ENCODE measurements around the gene LDHA. TPM values are rescaled to one million over a fixed set of nuclear protein-coding genes. Genes with fewer than 3 reads are reported as not detected.

The LDHA gene
- total RNA-seq, 2 experiments from 2014 or later: 1,251 to 1,270 TPM

DNA sequence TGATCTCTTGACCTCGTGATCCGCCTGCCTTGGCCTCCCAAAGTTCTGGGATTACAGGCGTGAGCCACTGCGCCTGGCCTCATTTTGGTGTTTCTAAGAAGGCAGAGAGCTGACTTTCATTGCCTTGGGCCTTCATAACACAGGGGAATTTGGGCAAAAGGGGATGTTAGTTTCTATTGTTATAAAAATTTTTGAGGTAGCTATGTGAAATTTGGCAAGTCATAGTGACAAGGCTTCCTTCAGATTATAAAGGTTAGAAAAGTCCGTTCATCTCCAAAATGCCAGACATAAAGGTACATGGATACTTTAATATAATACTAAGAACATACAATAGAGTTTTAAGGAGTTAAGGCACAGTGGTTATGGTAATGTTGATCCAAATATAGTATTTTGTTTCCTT, 35.0 kb downstream of the LDHA start:
- DNase-seq (no peak), ATAC-seq (no peak)
- Mint-ChIP-seq H3K27me3 (ENCODE audit: low read depth) (no peaks in the 10 kb centered on the region), H3K27ac (no peak overlapping the region), H3K9me3 (ENCODE audit: insufficient read depth) (peaks cover 12% of the 10 kb centered on the region), H3K36me3 (ENCODE audit: low read depth) (peaks cover 8% of the 10 kb centered on the region), H3K4me1 (ENCODE audit: low read depth) (peaks cover 11% of the 10 kb centered on the region), H3K4me3 (no peak overlapping the region)
- CTCF ChIA-PET: no interaction called here
- POLR2A ChIA-PET: no interaction called here

DNA sequence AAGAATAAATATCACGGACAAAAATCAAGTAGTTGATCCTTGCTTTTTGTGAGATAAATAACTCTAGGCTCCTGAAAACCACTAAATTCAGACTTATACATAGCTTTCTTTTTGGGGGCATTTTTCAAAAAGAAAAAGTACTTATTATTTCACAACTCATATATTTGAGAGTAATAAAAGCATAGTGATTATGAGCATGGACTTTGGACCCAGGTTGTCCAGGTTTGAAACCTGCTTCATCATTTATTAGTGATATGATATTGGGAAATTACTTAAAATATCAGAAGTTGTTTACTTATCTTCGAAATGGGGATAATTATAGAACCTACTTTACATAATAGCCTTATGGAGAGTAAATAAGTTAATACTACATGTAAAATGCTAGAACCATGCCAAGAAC, 44.3 kb downstream of the LDHA start:
- ChIA-PET POLR2A (no interaction called here), CTCF (no interaction called here)
- ATAC-seq (no peak), DNase-seq (no peak)
- no peak overlapping the region for H3K27ac Mint-ChIP-seq
- H3K4me1 Mint-ChIP-seq (ENCODE audit: low read depth): no peaks in the 10 kb centered on the region
- H3K9me3 Mint-ChIP-seq (ENCODE audit: insufficient read depth): peaks cover 14% of the 10 kb centered on the region
- H3K27me3 Mint-ChIP-seq (ENCODE audit: low read depth): no peaks in the 10 kb centered on the region
- H3K36me3 Mint-ChIP-seq (ENCODE audit: low read depth): peaks cover 5% of the 10 kb centered on the region
- H3K4me3 Mint-ChIP-seq: no peak overlapping the region

DNA sequence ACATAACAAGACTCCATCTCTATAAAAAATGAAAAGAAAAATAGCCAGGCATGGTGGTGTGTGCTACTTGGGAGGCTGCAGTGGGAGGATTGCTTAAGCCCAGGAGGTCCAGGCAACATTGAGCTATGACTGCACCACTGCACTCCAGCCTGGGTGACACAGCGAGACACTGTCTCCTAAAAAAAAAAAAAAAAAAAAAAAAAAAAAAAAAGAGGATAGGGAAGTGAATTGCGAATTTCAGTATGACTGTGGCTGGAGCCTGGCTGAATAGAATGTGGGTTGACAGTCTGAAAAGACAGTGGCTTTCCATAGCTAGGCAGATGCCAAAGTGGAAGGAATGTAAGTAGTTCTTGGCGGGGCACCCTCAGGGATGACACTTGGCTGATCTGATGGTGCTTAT, 54.9 kb downstream of the LDHA start:
- no peaks in the 10 kb centered on the region for H3K36me3 Mint-ChIP-seq (ENCODE audit: low read depth)
- H3K4me3 Mint-ChIP-seq: no peak overlapping the region
- H3K27ac Mint-ChIP-seq: no peak overlapping the region
- ChIA-PET POLR2A (no interaction called here), CTCF (no interaction called here)
- H3K9me3 Mint-ChIP-seq (ENCODE audit: insufficient read depth): no peaks in the 10 kb centered on the region
- DNase-seq (no peak), ATAC-seq (no peak)
- H3K4me1 Mint-ChIP-seq (ENCODE audit: low read depth): no peaks in the 10 kb centered on the region
- peaks cover 18% of the 10 kb centered on the region for H3K27me3 Mint-ChIP-seq (ENCODE audit: low read depth)

DNA sequence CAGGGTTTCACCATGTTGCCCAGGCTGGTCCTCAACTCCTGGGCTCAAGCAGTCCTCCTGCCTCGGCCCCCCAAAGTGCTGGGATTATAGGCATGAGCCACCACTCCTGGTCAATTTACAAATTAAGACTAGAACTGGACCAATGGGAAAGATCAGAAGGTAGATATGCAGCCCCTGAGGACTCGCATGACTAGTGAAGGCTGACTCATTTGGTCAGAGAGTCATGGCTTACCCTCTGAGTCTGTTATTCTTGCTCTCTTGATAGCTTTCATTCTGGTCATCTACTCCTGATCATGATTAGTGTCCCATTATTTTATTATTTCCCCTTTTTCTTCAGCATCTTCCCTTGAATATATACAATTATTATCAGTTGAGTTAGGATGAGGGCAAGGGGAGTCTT, 58.6 kb downstream of the LDHA start:
- H3K4me3 Mint-ChIP-seq: no peak overlapping the region
- no peaks in the 10 kb centered on the region for H3K4me1 Mint-ChIP-seq (ENCODE audit: low read depth)
- ATAC-seq (no peak), DNase-seq (no peak)
- CTCF ChIA-PET: no interaction called here
- no peaks in the 10 kb centered on the region for H3K9me3 Mint-ChIP-seq (ENCODE audit: insufficient read depth)
- no peaks in the 10 kb centered on the region for H3K36me3 Mint-ChIP-seq (ENCODE audit: low read depth)
- POLR2A ChIA-PET: interaction anchor here (0.6 kb wide), 1 partner anchor 8 kb away, joined by 3 read pairs; no protein-coding TSS in a partner anchor
- no peak overlapping the region for H3K27ac Mint-ChIP-seq
- H3K27me3 Mint-ChIP-seq (ENCODE audit: low read depth): peaks cover 16% of the 10 kb centered on the region

DNA sequence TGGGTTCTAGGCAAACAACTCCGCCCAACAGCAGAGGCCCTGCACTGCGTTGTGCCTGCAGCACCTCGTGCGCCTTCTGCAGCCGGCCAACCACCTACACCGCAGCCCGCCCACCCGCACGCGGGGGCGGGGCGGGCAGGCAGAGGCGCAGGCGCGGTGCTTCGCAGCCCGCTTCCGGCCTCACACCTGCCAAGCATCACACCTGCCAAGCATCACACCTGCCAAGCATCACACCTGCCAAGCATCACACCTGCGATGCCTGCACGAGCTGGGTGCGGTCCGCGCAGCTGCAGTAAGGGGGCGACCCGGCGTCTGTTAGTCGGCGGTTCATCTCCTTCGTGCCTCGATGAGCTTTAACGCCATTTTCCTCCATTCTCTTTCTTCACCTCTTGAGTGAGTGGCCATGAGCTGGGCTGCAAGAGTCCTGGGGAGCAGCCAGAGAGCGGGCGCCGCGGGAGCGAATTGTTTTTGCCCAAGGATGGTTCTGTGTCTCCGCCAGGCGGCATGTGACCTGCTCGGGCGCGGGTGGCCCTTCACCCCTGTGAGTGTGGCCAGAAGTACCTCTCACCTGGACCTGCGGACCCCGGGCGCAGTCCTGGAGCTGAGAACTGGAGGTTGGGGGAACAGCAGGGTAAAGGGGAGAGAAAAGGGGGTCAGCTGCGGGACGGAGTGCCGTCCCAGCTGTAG, 61.5 kb downstream of the LDHA start, which contains the start of gene LDHAL6A:
TSS of gene LDHAL6A (plus strand) at position 171 of the 687 bp plus-strand sequence. CDS start 825 bp downstream, outside the sequence.
- ChIA-PET CTCF (no interaction called here), POLR2A (no interaction called here)
- DNase-seq (no peak), ATAC-seq (no peak)
- Mint-ChIP-seq H3K9me3 (ENCODE audit: insufficient read depth) (no peaks in the 10 kb centered on the region), H3K27me3 (ENCODE audit: low read depth) (peaks cover under 1% of the 10 kb centered on the region), H3K27ac (no peak within 1 kb of the TSS), H3K36me3 (ENCODE audit: low read depth) (no peaks in the 10 kb centered on the region), H3K4me1 (ENCODE audit: low read depth) (no peaks in the 10 kb centered on the region), H3K4me3 (no peak within 1 kb of the TSS)

DNA sequence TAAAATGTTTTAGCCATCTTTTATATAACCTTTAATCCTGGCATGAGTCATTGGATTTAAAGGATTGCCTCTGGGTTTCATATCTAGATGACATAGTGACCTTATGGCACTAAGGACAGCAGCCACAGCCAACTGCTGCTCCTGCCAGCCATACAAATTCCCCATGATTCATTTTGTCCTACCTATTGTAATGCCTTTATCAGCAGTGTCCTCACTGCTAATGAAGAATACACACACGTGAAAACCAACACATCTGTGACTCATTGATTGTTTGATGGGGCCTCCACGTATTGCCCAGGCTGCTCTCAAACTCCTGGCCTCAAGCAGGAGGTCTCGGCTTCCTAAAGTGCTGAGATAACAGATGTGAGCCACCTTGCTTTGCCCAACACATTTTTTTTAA, 63.1 kb downstream of the LDHA start:
- no peaks in the 10 kb centered on the region for H3K9me3 Mint-ChIP-seq (ENCODE audit: insufficient read depth)
- DNase-seq (no peak), ATAC-seq (no peak)
- no peak overlapping the region for H3K4me3 Mint-ChIP-seq
- POLR2A ChIA-PET: no interaction called here
- CTCF ChIA-PET: no interaction called here
- H3K36me3 Mint-ChIP-seq (ENCODE audit: low read depth): no peaks in the 10 kb centered on the region
- no peak overlapping the region for H3K27ac Mint-ChIP-seq
- no peaks in the 10 kb centered on the region for H3K4me1 Mint-ChIP-seq (ENCODE audit: low read depth)
- H3K27me3 Mint-ChIP-seq (ENCODE audit: low read depth): no peaks in the 10 kb centered on the region

Small RNA genes within 50 kb of the gene (microRNA-seq; reads per million reads assigned to microRNA genes)
- gene MIR3159: not detected

Other genes starting within 250 kb of the LDHA start
- gene MRGPRX4, start 221.7 kb upstream of the LDHA start, total RNA-seq: not detected
- not detected for gene SAA4, start 157.8 kb upstream of the LDHA start, total RNA-seq
- gene SAA2, start 145.9 kb upstream of the LDHA start, total RNA-seq: not detected
- gene SAA1, start 128.3 kb upstream of the LDHA start, total RNA-seq: not detected
- 10 to 100 TPM; 15.8 to 18.0 TPM for gene HPS5, start 72.4 kb upstream of the LDHA start, total RNA-seq
- 10 to 100 TPM; 47.2 to 47.8 TPM for gene GTF2H1, start 72.0 kb upstream of the LDHA start, total RNA-seq
- not detected for gene LDHC, start 17.8 kb downstream of the LDHA start, total RNA-seq
- not detected for gene LDHAL6A, start 61.3 kb downstream of the LDHA start, total RNA-seq
- gene TSG101, start 132.4 kb downstream of the LDHA start, total RNA-seq: 10 to 100 TPM; 33.5 to 48.7 TPM
- gene UEVLD, start 194.2 kb downstream of the LDHA start, total RNA-seq: 10 to 100 TPM; 13.4 to 14.4 TPM
- gene MISFA, start 205.2 kb downstream of the LDHA start, total RNA-seq: 1 to 10 TPM in 1 of 2 experiments, not detected in 1; 1.4 TPM
- gene SPTY2D1, start 239.8 kb downstream of the LDHA start, total RNA-seq: 10 to 100 TPM; 25.7 to 26.0 TPM

Data from activated CD8-positive, alpha-beta T cell treated with anti-CD3 and anti-CD28 coated beads, Interleukin-2, amount 10 ng/mL, durations not matched to agents 7 days and 5 days (primary cell).